ENCODE data around the gene GLT1D1. TPM values are rescaled to one million over a fixed set of nuclear protein-coding genes. Genes with fewer than 3 reads are reported as not detected.
A peak's percentile ranks its signal among the peaks of the same experiment; 100 is the strongest.
"Not testable (repeated sequence)": the region's sequence is repeated elsewhere in the genome, so short reads cannot be mapped to it uniquely, and the experiment has no call there.

Gene GLT1D1
- 1 to 10 TPM in 2 of 8 experiments, under 1 TPM in 5, not detected in 1; 0.17 to 2.3 (median 0.41) TPM for total RNA-seq

DNA sequence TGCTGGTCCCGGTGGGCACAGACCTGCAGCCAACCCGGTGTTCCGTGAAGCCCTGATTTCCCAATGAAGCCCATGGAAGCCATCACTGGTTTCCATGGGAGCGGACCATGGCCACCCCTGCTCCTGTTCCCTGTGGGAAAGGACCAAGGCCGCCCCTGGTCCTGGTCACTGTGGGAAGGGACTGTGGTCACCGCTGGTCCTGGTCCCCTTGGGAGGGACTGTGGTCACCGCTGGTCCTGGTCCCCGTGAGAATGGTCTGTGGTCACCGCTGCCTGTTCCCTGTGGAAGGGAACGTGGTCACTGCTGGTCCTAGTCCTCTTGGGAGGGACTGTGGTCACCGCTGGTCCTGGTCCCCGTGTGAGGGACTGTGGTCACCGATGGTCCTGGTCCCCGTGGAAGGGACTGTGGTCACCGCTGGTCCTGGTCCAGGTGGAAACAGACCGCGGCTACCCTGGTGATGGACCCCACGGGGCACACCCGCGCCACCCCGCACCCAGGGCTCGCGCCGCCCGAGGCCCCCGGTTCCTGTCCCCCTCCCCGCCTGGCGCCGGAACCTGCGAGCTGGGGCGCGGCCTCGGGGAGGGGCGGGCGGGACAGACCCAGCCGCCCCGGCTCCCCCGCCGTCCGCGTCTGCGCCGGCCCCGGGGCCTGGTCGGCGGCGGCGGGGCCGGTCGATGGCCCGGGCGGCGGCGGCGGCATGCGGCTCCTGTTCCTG is at the start of gene GLT1D1:
Gene GLT1D1 (plus strand): TSS at position 594 of the 715 bp plus-strand sequence. CDS start 104 bp downstream, at position 698.
- in situ Hi-C loops (cut with MboI; ENCODE audit: low pct_unique_long_range_greater_than_20kb in 2 of 9, low sequenced_read_pairs in 9 of 9, unreplicated experiment in 9 of 9) = no loop called here

DNA sequence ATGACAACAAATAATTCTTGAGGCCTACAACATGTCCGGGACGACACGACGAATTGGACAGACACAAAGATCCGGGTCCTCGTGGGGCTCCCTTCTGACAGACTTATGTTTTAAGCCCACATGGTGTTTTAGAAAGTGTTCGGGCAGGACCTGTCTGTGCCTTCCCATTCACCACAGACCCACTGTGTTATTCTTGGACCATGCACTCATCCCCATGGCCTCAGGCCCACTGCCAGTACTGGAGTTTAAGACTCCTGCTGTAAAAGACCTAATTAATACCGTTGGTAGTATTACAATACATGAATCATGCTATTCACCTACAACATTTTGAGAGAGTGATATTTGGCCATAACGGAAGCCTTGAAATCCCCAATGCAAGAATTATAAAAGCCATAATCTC is 49.5 kb upstream of the GLT1D1 start:
- ATAC-seq (replicated peaks in 6 of 8) = no peak
- Histone ChIP-seq H3K4me1 (replicated peaks in 1 of 2) (no peaks in the 10 kb centered on the region), H3K4me3 (no peak overlapping the region), H3K27ac (no peak overlapping the region)
- WGBS, 10 experiments = 66 to 100% (median 90%) methylated on average over 1 to 9 of the region's 9 CpGs; no CpG with 5 or more reads in 1 of the 10 experiments
- in situ Hi-C loops (cut with MboI; ENCODE audit: low pct_unique_long_range_greater_than_20kb in 2 of 9, low sequenced_read_pairs in 9 of 9, unreplicated experiment in 9 of 9) = loop anchor here in 2 of 9 experiments (25.0 kb wide), 2 partner anchors 541 to 1109 kb away; partner anchors contain the start of genes TMEM132C (in 1 of the 2) and TMEM132D (in 1 of the 2)

More for the DNA sequence above, at the start of gene GLT1D1:
- 0 to 100% (median 90%) methylated on average over 1 to 3 of the region's 56 CpGs; no CpG with 5 or more reads in 6 of the 10 experiments for WGBS, 10 experiments
- Histone ChIP-seq H3K27ac (no peak within 1 kb of the TSS), H3K4me1 (replicated peaks in 1 of 2) (no peaks in the 10 kb centered on the region), H3K4me3 (peak within 1 kb of the TSS in 4 of 5 donors; percentile 13 to 29 (median 21))
- ATAC-seq (replicated peaks in 6 of 8) = peak in 1 of 8 experiments; percentile 13

DNA sequence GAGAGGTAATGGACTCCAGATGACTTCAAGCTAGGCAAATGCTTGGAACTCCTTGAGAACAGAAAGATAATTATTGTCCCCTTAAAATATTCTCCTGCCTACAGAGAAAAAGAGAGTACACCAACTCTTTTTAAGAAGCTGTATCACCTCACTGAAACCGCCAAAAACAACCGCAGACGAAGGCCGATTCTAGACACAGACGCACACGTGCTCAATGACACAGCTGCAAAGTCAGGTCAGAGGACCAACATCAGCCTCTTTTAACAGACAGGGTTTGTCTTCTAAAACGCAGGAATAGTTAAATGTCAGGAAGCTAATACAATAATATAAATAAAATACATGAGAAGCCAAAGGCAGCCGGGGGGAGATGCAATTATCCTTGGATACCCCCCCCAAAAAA is 48.5 kb upstream of the GLT1D1 start:
- 65 to 100% (median 94%) methylated on average over 1 to 8 of the region's 8 CpGs for WGBS, 10 experiments
- no peak overlapping the region for H3K4me3 ChIP-seq
- in situ Hi-C loops (cut with MboI; ENCODE audit: low pct_unique_long_range_greater_than_20kb in 2 of 9, low sequenced_read_pairs in 9 of 9, unreplicated experiment in 9 of 9) = loop anchor here in 2 of 9 experiments (25.0 kb wide), 2 partner anchors 542 to 1108 kb away; partner anchors contain the start of genes TMEM132C (in 1 of the 2) and TMEM132D (in 1 of the 2)
- no peak overlapping the region for H3K27ac ChIP-seq
- H3K4me1 ChIP-seq (replicated peaks in 1 of 2) = no peaks in the 10 kb centered on the region
- ATAC-seq (replicated peaks in 6 of 8) = no peak

DNA sequence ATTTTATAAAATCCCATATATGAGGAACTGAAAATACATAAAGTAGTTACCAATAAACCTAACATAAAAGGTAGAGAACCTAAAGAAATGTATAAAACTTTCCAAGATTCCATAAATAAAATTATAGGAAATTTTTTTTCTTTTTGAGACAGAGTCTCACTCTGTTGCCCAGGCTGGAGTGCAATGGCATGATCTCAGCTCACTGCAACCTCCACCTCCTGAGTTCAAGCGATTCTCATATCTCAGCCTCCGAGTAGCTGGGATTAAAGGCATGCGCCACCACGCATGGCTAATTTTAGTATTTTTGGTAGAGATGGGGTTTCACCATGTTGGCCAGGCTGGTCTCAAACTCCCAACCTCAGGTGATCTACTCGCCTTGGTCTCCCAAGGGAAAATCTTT is 47.9 kb upstream of the GLT1D1 start:
- WGBS, 10 experiments = 64 to 100% (median 84%) methylated on average over 2 to 5 of the region's 5 CpGs; no CpG with 5 or more reads in 2 of the 10 experiments
- in situ Hi-C loops (cut with MboI; ENCODE audit: low pct_unique_long_range_greater_than_20kb in 2 of 9, low sequenced_read_pairs in 9 of 9, unreplicated experiment in 9 of 9) = loop anchor here in 2 of 9 experiments (25.0 kb wide), 2 partner anchors 543 to 1107 kb away; partner anchors contain the start of genes TMEM132C (in 1 of the 2) and TMEM132D (in 1 of the 2)
- H3K4me3 ChIP-seq; ATAC-seq (replicated peaks in 6 of 8); H3K27ac ChIP-seq; H3K4me1 ChIP-seq (replicated peaks in 1 of 2): not testable (repeated sequence)

DNA sequence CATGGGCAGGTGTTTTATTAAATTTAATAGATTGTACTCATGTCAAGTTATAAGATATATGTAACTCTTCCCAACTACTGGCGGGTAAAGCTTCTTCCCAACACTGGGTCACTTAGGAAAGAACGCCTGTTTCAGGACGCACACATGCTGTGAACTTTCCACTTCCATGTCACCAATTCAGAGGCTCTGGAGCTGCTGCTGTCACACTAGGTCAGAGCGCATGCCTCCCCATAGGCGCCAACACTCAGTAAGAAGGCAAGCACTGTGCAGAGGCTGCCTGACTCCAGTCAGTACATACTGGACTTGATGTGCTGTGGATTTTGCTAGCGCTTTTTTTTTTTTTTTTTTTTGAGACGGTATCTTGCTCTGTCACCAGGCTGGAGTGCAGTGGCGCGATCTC is 46.7 kb upstream of the GLT1D1 start:
- Histone ChIP-seq H3K27ac (no peak overlapping the region), H3K4me3 (no peak overlapping the region), H3K4me1 (replicated peaks in 1 of 2) (no peaks in the 10 kb centered on the region)
- 33 to 100% (median 80%) methylated on average over 1 to 4 of the region's 9 CpGs; no CpG with 5 or more reads in 1 of the 10 experiments for WGBS, 10 experiments
- ATAC-seq (replicated peaks in 6 of 8) = no peak
- in situ Hi-C loops (cut with MboI; ENCODE audit: low pct_unique_long_range_greater_than_20kb in 2 of 9, low sequenced_read_pairs in 9 of 9, unreplicated experiment in 9 of 9) = loop anchor here in 2 of 9 experiments (25.0 kb wide), 2 partner anchors 544 to 1106 kb away; partner anchors contain the start of genes TMEM132C (in 1 of the 2) and TMEM132D (in 1 of the 2)

DNA sequence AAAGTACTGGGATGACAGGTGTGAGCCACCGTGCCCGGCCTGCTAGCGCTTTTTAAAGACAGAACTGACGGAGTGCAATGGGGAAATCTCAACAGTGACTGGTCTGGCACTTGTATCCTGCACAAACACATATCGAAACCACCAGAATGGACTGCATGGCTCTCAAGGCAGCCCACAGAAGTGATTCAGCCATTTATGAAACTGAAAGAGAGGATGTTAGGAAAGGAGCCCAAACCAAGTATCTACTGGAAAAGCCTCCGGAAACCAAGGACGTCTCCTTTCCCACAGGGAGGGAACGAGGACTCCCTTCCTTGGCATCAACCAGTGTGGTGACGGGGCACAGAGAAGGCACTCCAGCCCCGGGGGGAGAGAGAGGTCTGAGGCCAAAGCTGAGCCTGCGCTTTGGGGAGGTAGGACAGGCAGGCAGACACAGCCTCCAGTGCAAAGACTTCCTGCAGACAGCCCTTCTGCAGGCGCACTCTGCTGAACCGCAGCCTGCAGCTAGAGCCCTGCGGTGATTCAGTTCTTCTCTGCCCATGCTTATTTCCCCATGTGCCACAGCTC is 46.0 kb upstream of the GLT1D1 start:
- WGBS, 10 experiments = 70 to 100% (median 90%) methylated on average over 1 to 11 of the region's 14 CpGs; no CpG with 5 or more reads in 2 of the 10 experiments
- Histone ChIP-seq H3K27ac (no peak overlapping the region), H3K4me3 (no peak overlapping the region), H3K4me1 (replicated peaks in 1 of 2) (no peaks in the 10 kb centered on the region)
- ATAC-seq (replicated peaks in 6 of 8) = no peak
- in situ Hi-C loops (cut with MboI; ENCODE audit: low pct_unique_long_range_greater_than_20kb in 2 of 9, low sequenced_read_pairs in 9 of 9, unreplicated experiment in 9 of 9) = loop anchor here in 2 of 9 experiments (25.0 kb wide), 2 partner anchors 545 to 1105 kb away; partner anchors contain the start of genes TMEM132C (in 1 of the 2) and TMEM132D (in 1 of the 2)

DNA sequence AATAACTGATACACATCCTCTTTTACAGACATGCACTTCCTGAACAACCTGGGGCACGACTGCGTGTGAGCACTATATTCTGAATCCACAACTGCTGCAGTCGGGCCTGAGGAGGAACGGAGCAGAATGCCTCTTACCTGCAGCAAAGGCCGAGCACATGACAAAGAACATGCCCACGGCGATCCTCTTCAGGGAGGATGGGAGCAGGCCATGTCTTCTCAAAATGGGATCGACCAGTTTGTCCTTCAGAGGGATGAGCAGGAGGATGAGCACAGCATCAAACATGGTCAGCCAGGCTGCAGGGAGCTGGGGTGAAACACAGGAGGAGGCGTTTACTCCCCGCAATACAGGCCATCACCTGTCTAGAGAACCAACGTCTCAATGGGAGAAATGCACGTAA is 44.6 kb upstream of the GLT1D1 start:
- no peak overlapping the region for H3K27ac ChIP-seq
- WGBS, 10 experiments = 48 to 100% (median 85%) methylated on average over 2 to 10 of the region's 12 CpGs; no CpG with 5 or more reads in 2 of the 10 experiments
- no peak overlapping the region for H3K4me3 ChIP-seq
- in situ Hi-C loops (cut with MboI; ENCODE audit: low pct_unique_long_range_greater_than_20kb in 2 of 9, low sequenced_read_pairs in 9 of 9, unreplicated experiment in 9 of 9) = loop anchor here in 2 of 9 experiments (25.0 kb wide), 2 partner anchors 546 to 1104 kb away; partner anchors contain the start of genes TMEM132C (in 1 of the 2) and TMEM132D (in 1 of the 2)
- ATAC-seq (replicated peaks in 6 of 8) = no peak
- H3K4me1 ChIP-seq (replicated peaks in 1 of 2) = no peaks in the 10 kb centered on the region

DNA sequence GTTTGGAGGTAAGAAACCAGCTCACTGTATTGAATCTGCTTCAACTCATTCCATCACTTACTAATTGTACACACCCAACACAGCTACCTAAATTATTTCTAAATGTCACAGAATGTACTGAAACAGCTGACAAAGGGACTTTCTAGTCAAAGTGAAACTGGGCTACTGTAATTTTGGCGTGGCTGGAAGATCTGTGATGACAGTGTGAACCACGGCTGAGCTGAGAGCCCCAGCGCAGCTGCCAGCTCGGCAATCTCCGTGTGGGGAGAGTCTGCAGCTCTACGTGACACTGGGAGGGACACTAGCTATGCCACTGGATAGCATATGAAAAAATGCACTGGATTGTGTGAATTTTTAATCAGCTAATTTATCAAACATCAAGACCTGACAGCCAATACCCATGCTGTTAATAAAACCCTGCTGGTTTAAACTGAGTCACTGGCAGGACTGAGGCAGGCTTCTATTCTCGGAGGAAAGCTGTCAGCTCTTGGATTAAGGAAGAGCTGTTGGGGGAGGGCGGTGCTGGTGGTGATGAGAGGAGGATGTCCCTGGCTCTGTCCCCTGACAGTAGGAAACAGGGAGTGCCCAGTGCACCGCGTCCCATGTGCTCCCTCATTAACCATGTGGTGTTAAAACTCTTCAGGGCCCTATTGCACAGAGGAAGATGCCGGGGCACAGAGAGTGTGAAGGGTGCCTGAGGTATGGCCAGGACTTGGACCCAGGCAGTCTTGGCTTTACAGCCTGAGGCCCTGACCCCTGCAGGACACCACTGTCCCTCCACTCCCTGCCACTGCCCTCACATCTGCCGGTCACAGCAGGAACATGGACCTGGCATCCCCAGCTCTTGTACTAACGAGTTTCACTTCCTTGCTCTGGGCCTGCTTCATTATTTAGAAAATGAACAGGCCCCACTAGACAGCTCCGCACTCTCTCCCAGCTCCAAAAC is 42.8 kb upstream of the GLT1D1 start:
- no peak overlapping the region for H3K27ac ChIP-seq
- H3K4me1 ChIP-seq (replicated peaks in 1 of 2) = no peaks in the 10 kb centered on the region
- ATAC-seq (replicated peaks in 6 of 8) = peak in 5 of 8 experiments; percentile 36 to 89 (median 67)
- no peak overlapping the region for H3K4me3 ChIP-seq
- in situ Hi-C loops (cut with MboI; ENCODE audit: low pct_unique_long_range_greater_than_20kb in 2 of 9, low sequenced_read_pairs in 9 of 9, unreplicated experiment in 9 of 9) = loop anchor here in 2 of 9 experiments (25.0 kb wide), 2 partner anchors 548 to 1102 kb away; partner anchors contain the start of genes TMEM132C (in 1 of the 2) and TMEM132D (in 1 of the 2)
- WGBS, 10 experiments = 0 to 86% (median 47%) methylated on average over 1 to 7 of the region's 14 CpGs; no CpG with 5 or more reads in 1 of the 10 experiments

DNA sequence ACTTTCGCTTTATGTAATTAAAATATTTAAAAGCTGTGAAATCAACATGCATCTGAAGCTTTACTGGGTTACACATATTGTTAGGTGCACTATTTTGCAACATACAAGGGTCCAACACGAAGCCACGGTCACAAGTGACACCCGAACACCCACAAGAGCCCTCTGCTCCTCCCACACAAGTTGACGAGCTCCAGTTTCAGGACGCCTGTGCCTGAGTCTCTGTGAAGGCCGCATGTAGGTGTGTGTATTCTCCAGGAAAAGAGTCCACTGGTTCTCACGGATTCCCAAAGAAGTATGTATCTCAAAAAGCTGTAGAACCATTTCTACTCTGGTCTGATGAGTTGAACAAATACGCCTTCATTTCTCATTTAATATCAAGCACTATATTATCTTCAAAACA is 41.5 kb upstream of the GLT1D1 start:
- no peak overlapping the region for H3K4me3 ChIP-seq
- in situ Hi-C loops (cut with MboI; ENCODE audit: low pct_unique_long_range_greater_than_20kb in 2 of 9, low sequenced_read_pairs in 9 of 9, unreplicated experiment in 9 of 9) = loop anchor here in 2 of 9 experiments (25.0 kb wide), 2 partner anchors 550 to 1100 kb away; partner anchors contain the start of genes TMEM132C (in 1 of the 2) and TMEM132D (in 1 of the 2)
- WGBS, 10 experiments = 60 to 100% (median 89%) methylated on average over 2 to 9 of the region's 9 CpGs; no CpG with 5 or more reads in 2 of the 10 experiments
- no peaks in the 10 kb centered on the region for H3K4me1 ChIP-seq (replicated peaks in 1 of 2)
- no peak for ATAC-seq (replicated peaks in 6 of 8)
- H3K27ac ChIP-seq = no peak overlapping the region

DNA sequence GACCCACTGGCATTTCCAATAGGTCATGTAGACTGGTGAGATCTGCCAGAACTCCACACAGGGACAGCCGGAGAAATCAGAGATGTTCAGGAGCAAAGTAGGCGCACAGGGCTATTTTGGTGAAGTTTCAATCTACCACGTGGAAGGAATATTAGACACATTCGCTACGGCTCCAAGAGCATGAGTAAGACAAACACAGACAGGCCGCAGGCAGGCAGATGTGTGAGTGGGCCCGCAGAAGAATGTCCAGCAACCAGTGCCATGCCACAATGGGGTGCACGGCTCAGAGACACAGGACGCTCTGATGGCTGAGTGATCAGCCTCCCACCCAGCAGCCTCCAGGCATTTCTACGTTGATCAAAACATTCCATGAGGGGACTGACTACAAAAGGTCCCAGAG is 39.9 kb upstream of the GLT1D1 start:
- in situ Hi-C loops (cut with MboI; ENCODE audit: low pct_unique_long_range_greater_than_20kb in 2 of 9, low sequenced_read_pairs in 9 of 9, unreplicated experiment in 9 of 9) = loop anchor here in 2 of 9 experiments (25.0 kb wide), 2 partner anchors 551 to 1099 kb away; partner anchors contain the start of genes TMEM132C (in 1 of the 2) and TMEM132D (in 1 of the 2)
- 32 to 100% (median 80%) methylated on average over 1 to 6 of the region's 10 CpGs; no CpG with 5 or more reads in 1 of the 10 experiments for WGBS, 10 experiments

DNA sequence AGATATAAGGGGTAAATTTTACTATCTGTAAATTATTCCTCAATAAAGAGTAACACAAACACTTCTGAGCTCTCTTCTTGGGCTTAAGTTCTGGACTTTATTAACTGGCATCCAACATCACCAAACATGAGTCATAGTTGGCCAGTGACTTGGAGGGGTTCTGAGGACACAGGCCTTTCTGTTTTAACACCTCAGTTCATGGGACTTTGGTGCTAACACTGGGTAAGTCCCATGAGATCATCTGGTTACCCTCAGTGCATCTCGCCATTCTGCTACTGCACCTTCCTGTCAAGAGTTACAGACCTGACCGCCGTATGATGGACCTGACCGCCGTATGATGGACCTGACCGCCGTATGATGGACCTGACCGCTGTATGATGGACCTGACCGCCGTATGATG is 39.4 kb upstream of the GLT1D1 start:
- Histone ChIP-seq H3K27ac (no peak overlapping the region), H3K4me1 (replicated peaks in 1 of 2) (peaks cover 0 to 10% of the 10 kb centered on the region in 2 donors), H3K4me3 (no peak overlapping the region)
- in situ Hi-C loops (cut with MboI; ENCODE audit: low pct_unique_long_range_greater_than_20kb in 2 of 9, low sequenced_read_pairs in 9 of 9, unreplicated experiment in 9 of 9) = loop anchor here in 2 of 9 experiments (25.0 kb wide), 2 partner anchors 552 to 1098 kb away; partner anchors contain the start of genes TMEM132C (in 1 of the 2) and TMEM132D (in 1 of the 2)
- ATAC-seq (replicated peaks in 6 of 8) = no peak
- WGBS, 10 experiments = 41 to 93% (median 77%) methylated on average over 3 to 9 of the region's 10 CpGs; no CpG with 5 or more reads in 2 of the 10 experiments

More for the DNA sequence above, 39.9 kb upstream of the GLT1D1 start:
- no peak for ATAC-seq (replicated peaks in 6 of 8)
- no peak overlapping the region for H3K27ac ChIP-seq
- no peak overlapping the region for H3K4me3 ChIP-seq
- peaks cover 0 to 10% of the 10 kb centered on the region in 2 donors for H3K4me1 ChIP-seq (replicated peaks in 1 of 2)

Data from motor neuron (in vitro differentiated cells).